Gastroesophageal sphincter (tissue), 3 donors: ENCODE data around the gene KIAA1958.

ENCODE experiments used
- POLR2A ChIP-seq, 2 donors: fragments of 450-650 bp; IDR thresholded peaks; one replicate each; pipeline ENCODE4 v1.6.1; 2017; ENCODE audit warnings: antibody characterized with exemption in 2 of 2, mild to moderate bottlenecking in 2 of 2, moderate library complexity in 1 of 2
- POLR2AphosphoS5 ChIP-seq: sonication (generic); formaldehyde crosslinking; IDR thresholded peaks from one replicate; pipeline ENCODE4 v1.6.1; 2017; ENCODE audit warnings: antibody characterized with exemption
- TF ChIP-seq, protein P1 (sequence below), 4 experiments: fragments of 200-600 bp in 2 of 4; fragments of 450-650 bp in 2 of 4; sonication (generic) in 1 of 4; IDR thresholded peaks; one replicate each; pipeline ENCODE4 v1.5.1; 2017 to 2019; ENCODE audit warnings: antibody characterized with exemption in 4 of 4, mild to moderate bottlenecking in 2 of 4, moderate library complexity in 2 of 4

- TF ChIP-seq, protein P1, sequence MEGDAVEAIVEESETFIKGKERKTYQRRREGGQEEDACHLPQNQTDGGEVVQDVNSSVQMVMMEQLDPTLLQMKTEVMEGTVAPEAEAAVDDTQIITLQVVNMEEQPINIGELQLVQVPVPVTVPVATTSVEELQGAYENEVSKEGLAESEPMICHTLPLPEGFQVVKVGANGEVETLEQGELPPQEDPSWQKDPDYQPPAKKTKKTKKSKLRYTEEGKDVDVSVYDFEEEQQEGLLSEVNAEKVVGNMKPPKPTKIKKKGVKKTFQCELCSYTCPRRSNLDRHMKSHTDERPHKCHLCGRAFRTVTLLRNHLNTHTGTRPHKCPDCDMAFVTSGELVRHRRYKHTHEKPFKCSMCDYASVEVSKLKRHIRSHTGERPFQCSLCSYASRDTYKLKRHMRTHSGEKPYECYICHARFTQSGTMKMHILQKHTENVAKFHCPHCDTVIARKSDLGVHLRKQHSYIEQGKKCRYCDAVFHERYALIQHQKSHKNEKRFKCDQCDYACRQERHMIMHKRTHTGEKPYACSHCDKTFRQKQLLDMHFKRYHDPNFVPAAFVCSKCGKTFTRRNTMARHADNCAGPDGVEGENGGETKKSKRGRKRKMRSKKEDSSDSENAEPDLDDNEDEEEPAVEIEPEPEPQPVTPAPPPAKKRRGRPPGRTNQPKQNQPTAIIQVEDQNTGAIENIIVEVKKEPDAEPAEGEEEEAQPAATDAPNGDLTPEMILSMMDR (IDR thresholded peaks at IDR 0.05): no peak
- no peak for TF ChIP-seq POLR2A (IDR thresholded peaks at IDR 0.05)
- TF ChIP-seq POLR2AphosphoS5: no peak
Measured at GRCh38 chr9:112562235-112562958, 75.8 kb downstream of the KIAA1958 start.
